Astrocyte (in vitro differentiated cells and primary cell): ENCODE data around the gene LMO7. TPM values are rescaled to one million over a fixed set of nuclear protein-coding genes. Genes with fewer than 3 reads are reported as not detected.
"Not testable (repeated sequence)": the region's sequence is repeated elsewhere in the genome, so short reads cannot be mapped to it uniquely, and the experiment has no call there.

ENCODE experiments used
- DNase-seq: peaks from one replicate; pipeline ENCODE4 v3.0.0-alpha.2; 2010; ENCODE audit warnings: low read depth
- FAIRE-seq: peaks from 2 replicates; lab custom pipeline; 2011; peaks lifted over from hg19 to GRCh38; lab: Jason Lieb, UNC
- H2AFZ ChIP-seq: 2 replicates; pipeline ENCODE4 v1.6.0; 2012; ENCODE audit warnings: low read depth, low read length, inconsistent platforms
- H3K27ac ChIP-seq: 2 replicates; pipeline ENCODE4 v1.5.1; 2011; ENCODE audit warnings: low read depth, low read length, inconsistent platforms
- H3K27me3 ChIP-seq: 2 replicates; pipeline ENCODE4 v1.6.0; 2011; ENCODE audit warnings: low read length, inconsistent platforms; ENCODE audit not compliant: insufficient read depth
- H3K36me3 ChIP-seq: 2 replicates; pipeline ENCODE4 v1.5.1; 2011; ENCODE audit warnings: low read length, inconsistent platforms; ENCODE audit not compliant: insufficient read depth
- H3K4me1 ChIP-seq: 2 replicates; pipeline ENCODE4 v1.5.1; 2011; ENCODE audit warnings: low read length, inconsistent platforms; ENCODE audit not compliant: insufficient read depth
- H3K4me2 ChIP-seq: 2 replicates; pipeline ENCODE4 v1.6.0; 2012; ENCODE audit warnings: low read length, inconsistent platforms
- H3K4me3 ChIP-seq: 2 replicates; pipeline ENCODE4 v1.5.1; 2011; ENCODE audit warnings: low read depth, mild to moderate bottlenecking, low read length, inconsistent platforms; ENCODE audit not compliant: insufficient read depth
- H3K79me2 ChIP-seq: 2 replicates; pipeline ENCODE4 v1.6.0; 2012; ENCODE audit warnings: mild to moderate bottlenecking, low read length, inconsistent platforms; ENCODE audit not compliant: insufficient read depth
- H3K9ac ChIP-seq: 2 replicates; pipeline ENCODE4 v1.6.0; 2012; ENCODE audit warnings: mild to moderate bottlenecking, low read length, inconsistent platforms
- H3K9me3 ChIP-seq: 2 replicates; pipeline ENCODE4 v1.5.1; 2012; ENCODE audit warnings: low read depth, mild to moderate bottlenecking, low read length, inconsistent platforms; ENCODE audit not compliant: insufficient read depth
- H4K20me1 ChIP-seq: 2 replicates; pipeline ENCODE4 v1.6.0; 2012; ENCODE audit warnings: low read length, inconsistent platforms; ENCODE audit not compliant: insufficient read depth
- H3K27ac Mint-ChIP-seq: one replicate; pipeline ENCODE4 v1.8.0; 2021; ENCODE audit warnings: mild to moderate bottlenecking, mixed read lengths; ENCODE audit not compliant: unreplicated experiment
- H3K27me3 Mint-ChIP-seq: one replicate; pipeline ENCODE4 v1.8.0; 2021; ENCODE audit warnings: low read depth, mixed read lengths; ENCODE audit not compliant: unreplicated experiment
- H3K36me3 Mint-ChIP-seq: one replicate; pipeline ENCODE4 v1.8.0; 2021; ENCODE audit warnings: low read depth, mixed read lengths; ENCODE audit not compliant: unreplicated experiment
- H3K4me1 Mint-ChIP-seq: one replicate; pipeline ENCODE4 v1.8.0; 2021; ENCODE audit warnings: low read depth, mixed read lengths; ENCODE audit not compliant: unreplicated experiment
- H3K4me3 Mint-ChIP-seq: one replicate; pipeline ENCODE4 v1.8.0; 2021; ENCODE audit warnings: mild to moderate bottlenecking, moderate library complexity, mixed read lengths; ENCODE audit not compliant: unreplicated experiment
- H3K9me3 Mint-ChIP-seq: one replicate; pipeline ENCODE4 v1.8.0; 2021; ENCODE audit warnings: mild to moderate bottlenecking, mixed read lengths; ENCODE audit not compliant: unreplicated experiment
- CTCF ChIP-seq: IDR thresholded peaks from 2 replicates; pipeline ENCODE4 v1.5.1; 2011; ENCODE audit warnings: low read depth, mild to moderate bottlenecking, inconsistent platforms, low read length, moderate library complexity; ENCODE audit not compliant: insufficient read depth
- EZH2 ChIP-seq: IDR thresholded peaks from 2 replicates; pipeline ENCODE4 v1.6.1; 2012; ENCODE audit warnings: mild to moderate bottlenecking, low read length, inconsistent platforms; ENCODE audit not compliant: insufficient read depth
- total RNA-seq: library from RNA; stranded (reverse); gene quantifications from 2 replicates; pipeline ENCODE4 v1.2.1, GENCODE V29; 2021

The LMO7 gene
- total RNA-seq, 1 donor from 2014 or later, result 52.2 TPM

GRCh38 chr13:75774176-75774575, 138.0 kb downstream of the LMO7 start:
- Histone ChIP-seq H3K9me3 (no peaks in the 10 kb centered on the region), H4K20me1 (peaks cover 19% of the 10 kb centered on the region), H3K27me3 (no peaks in the 10 kb centered on the region), H2AFZ (no peak overlapping the region), H3K27ac (no peak overlapping the region), H3K79me2 (peaks cover 82% of the 10 kb centered on the region), H3K4me3 (no peak overlapping the region), H3K4me2 (no peak overlapping the region), H3K9ac (no peak overlapping the region), H3K36me3 (peaks cover 3% of the 10 kb centered on the region), H3K4me1 (peaks cover 19% of the 10 kb centered on the region)
- TF ChIP-seq EZH2 (no peak), CTCF (no peak)
- H3K27me3 Mint-ChIP-seq, result no peaks in the 10 kb centered on the region
- no peaks in the 10 kb centered on the region for H3K9me3 Mint-ChIP-seq
- no peak overlapping the region for H3K4me3 Mint-ChIP-seq
- peaks cover 7% of the 10 kb centered on the region for H3K36me3 Mint-ChIP-seq
- FAIRE-seq, result peak; percentile 50
- DNase-seq, result no peak
- no peak overlapping the region for H3K27ac Mint-ChIP-seq
- H3K4me1 Mint-ChIP-seq, result peaks cover 24% of the 10 kb centered on the region

- Histone ChIP-seq H3K9ac (no peak overlapping the region), H4K20me1 (peaks cover 20% of the 10 kb centered on the region), H3K4me2 (no peak overlapping the region), H3K9me3 (no peaks in the 10 kb centered on the region), H3K27ac (no peak overlapping the region), H3K27me3 (no peaks in the 10 kb centered on the region), H3K4me3 (no peak overlapping the region), H3K4me1 (peaks cover 10% of the 10 kb centered on the region), H2AFZ (no peak overlapping the region), H3K79me2 (peaks cover 74% of the 10 kb centered on the region), H3K36me3 (peaks cover 3% of the 10 kb centered on the region)
- no peak for DNase-seq
- peaks cover 6% of the 10 kb centered on the region for H3K9me3 Mint-ChIP-seq
- peaks cover 11% of the 10 kb centered on the region for H3K36me3 Mint-ChIP-seq
- peaks cover 16% of the 10 kb centered on the region for H3K4me1 Mint-ChIP-seq
- no peak for TF ChIP-seq EZH2
- no peak for TF ChIP-seq CTCF
- H3K27me3 Mint-ChIP-seq, result no peaks in the 10 kb centered on the region
- peak; percentile 17 for FAIRE-seq
- no peak overlapping the region for H3K27ac Mint-ChIP-seq
- no peak overlapping the region for H3K4me3 Mint-ChIP-seq
Measured at GRCh38 chr13:75776550-75776949, 140.4 kb downstream of the LMO7 start.

- no peak for DNase-seq
- H3K27me3 Mint-ChIP-seq, result no peaks in the 10 kb centered on the region
- no peaks in the 10 kb centered on the region for H3K9me3 ChIP-seq
- no peaks in the 10 kb centered on the region for H3K4me1 Mint-ChIP-seq
- no peak overlapping the region for H3K4me3 Mint-ChIP-seq
- TF ChIP-seq EZH2 (no peak), CTCF (no peak)
- H3K79me2 ChIP-seq, result peaks cover 77% of the 10 kb centered on the region
- H3K9ac ChIP-seq, result no peak overlapping the region
- no peaks in the 10 kb centered on the region for H3K4me1 ChIP-seq
- no peak overlapping the region for H3K27ac Mint-ChIP-seq
- H3K4me3 ChIP-seq, result no peak overlapping the region
- H3K36me3 Mint-ChIP-seq, result peaks cover 18% of the 10 kb centered on the region
- FAIRE-seq, result no peak
- H4K20me1 ChIP-seq, result peaks cover 37% of the 10 kb centered on the region
- H3K27ac ChIP-seq, result no peak overlapping the region
- no peak overlapping the region for H2AFZ ChIP-seq
- no peak overlapping the region for H3K4me2 ChIP-seq
- H3K27me3 ChIP-seq, result no peaks in the 10 kb centered on the region
- peaks cover 3% of the 10 kb centered on the region for H3K36me3 ChIP-seq
- H3K9me3 Mint-ChIP-seq, result peaks cover 11% of the 10 kb centered on the region
Measured at GRCh38 chr13:75779393-75779792, 143.3 kb downstream of the LMO7 start.

GRCh38 chr13:75780103-75780502, 144.0 kb downstream of the LMO7 start:
- not testable (repeated sequence) for H3K4me1 ChIP-seq, H3K27ac ChIP-seq, H3K4me3 Mint-ChIP-seq, FAIRE-seq, H2AFZ ChIP-seq, H3K9me3 ChIP-seq, H3K4me2 ChIP-seq, H3K9ac ChIP-seq, H3K27ac Mint-ChIP-seq, H3K36me3 ChIP-seq, H3K27me3 ChIP-seq, DNase-seq, H3K4me3 ChIP-seq, H3K27me3 Mint-ChIP-seq, H3K4me1 Mint-ChIP-seq
- peaks cover 11% of the 10 kb centered on the region for H3K9me3 Mint-ChIP-seq
- peaks cover 37% of the 10 kb centered on the region for H4K20me1 ChIP-seq
- H3K36me3 Mint-ChIP-seq, result peaks cover 18% of the 10 kb centered on the region
- peaks cover 77% of the 10 kb centered on the region for H3K79me2 ChIP-seq
